ENCODE measurements around the gene PEPD.

The PEPD gene

DNA sequence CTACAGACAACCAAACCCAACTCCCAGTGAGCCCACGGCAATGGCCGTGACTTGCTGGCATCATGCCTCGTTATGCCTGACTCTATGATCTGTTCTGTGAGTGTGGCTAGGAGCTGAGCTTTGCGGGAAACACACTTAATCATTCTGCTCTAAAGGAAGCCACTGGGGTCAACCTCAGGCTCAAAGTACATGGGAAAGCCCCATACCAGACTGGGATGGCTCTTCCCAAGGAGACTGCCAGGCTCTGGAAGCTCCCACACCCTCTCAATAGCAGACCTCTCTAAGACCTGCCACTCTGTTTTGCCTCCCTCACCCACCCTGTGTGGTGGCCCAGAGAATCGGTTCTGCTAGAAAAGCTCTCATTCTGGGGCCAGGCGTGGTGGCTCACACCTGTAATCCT is 2.2 kb downstream of the PEPD start:
- no peak overlapping the region for H3K4me3 ChIP-seq (ENCODE audit: low read depth, low read length)
- TF ChIP-seq, protein P1, sequence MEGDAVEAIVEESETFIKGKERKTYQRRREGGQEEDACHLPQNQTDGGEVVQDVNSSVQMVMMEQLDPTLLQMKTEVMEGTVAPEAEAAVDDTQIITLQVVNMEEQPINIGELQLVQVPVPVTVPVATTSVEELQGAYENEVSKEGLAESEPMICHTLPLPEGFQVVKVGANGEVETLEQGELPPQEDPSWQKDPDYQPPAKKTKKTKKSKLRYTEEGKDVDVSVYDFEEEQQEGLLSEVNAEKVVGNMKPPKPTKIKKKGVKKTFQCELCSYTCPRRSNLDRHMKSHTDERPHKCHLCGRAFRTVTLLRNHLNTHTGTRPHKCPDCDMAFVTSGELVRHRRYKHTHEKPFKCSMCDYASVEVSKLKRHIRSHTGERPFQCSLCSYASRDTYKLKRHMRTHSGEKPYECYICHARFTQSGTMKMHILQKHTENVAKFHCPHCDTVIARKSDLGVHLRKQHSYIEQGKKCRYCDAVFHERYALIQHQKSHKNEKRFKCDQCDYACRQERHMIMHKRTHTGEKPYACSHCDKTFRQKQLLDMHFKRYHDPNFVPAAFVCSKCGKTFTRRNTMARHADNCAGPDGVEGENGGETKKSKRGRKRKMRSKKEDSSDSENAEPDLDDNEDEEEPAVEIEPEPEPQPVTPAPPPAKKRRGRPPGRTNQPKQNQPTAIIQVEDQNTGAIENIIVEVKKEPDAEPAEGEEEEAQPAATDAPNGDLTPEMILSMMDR (IDR thresholded peaks at IDR 0.05; ENCODE audit: borderline replicate concordance, insufficient read depth, low read depth, low read length) = no peak

GRCh38 chr19:33518541-33518940 is 3.0 kb downstream of the PEPD start:
- H3K4me3 ChIP-seq (ENCODE audit: low read depth, low read length) = no peak overlapping the region
- TF ChIP-seq, protein P1 (IDR thresholded peaks at IDR 0.05; ENCODE audit: borderline replicate concordance, insufficient read depth, low read depth, low read length) = no peak

DNA sequence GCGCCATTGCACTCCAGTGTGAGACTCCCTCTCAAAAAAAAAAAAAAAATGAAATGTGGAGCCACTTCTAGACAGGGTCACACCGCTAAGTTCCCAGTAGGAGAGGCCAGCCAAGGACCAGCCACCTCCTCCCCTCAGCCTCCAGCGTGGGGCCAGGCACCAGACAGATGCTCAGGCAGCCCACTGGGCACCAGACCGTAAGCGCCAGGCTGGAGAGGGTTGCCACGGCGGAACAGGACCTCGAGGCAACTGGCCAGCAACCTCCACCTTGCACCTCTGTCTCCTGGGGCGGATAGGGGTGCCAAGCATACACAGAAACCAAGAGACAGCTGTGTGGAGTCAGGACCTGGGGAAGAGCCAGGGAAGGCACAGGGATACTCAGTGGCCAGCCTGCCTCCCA is 3.7 kb downstream of the PEPD start:
- no peak overlapping the region for H3K4me3 ChIP-seq (ENCODE audit: low read depth, low read length)
- TF ChIP-seq, protein P1 (IDR thresholded peaks at IDR 0.05; ENCODE audit: borderline replicate concordance, insufficient read depth, low read depth, low read length) = no peak

- H3K4me3 ChIP-seq (ENCODE audit: low read depth, low read length) = no peak overlapping the region
- TF ChIP-seq, protein P1 (IDR thresholded peaks at IDR 0.05; ENCODE audit: borderline replicate concordance, insufficient read depth, low read depth, low read length) = no peak
Measured at GRCh38 chr19:33515921-33516320, 5.7 kb downstream of the PEPD start.

DNA sequence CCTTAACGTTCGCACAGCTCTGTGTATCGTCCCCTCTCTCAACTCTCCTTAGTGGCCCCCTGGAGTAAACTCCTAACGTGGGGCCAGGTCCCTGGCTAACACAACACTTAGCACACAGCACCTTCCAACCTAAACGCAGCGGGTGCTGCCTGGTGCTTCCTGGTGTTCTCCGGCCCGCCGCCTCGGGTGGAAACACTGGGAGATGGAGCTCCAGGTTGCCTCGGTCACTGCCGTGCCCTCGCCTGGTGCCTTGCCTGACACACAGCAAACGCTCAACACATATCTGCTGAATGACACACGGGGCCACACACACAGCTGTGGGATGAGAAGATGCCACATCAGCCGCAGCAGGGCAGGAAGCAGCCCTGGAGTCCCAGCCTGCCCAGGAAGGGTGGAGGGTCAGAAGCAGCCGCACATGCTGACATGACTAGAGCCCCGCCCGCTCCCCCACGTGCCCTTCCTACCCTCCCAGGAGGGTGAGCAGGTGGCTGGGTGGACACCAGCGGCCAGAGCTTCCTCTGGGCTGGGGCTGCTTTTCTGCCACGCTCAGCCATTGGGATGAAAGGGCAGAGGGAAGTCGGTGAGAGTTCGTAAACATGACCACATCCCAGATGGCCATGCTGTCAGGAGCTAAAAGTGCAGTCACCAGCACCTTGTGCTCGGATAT is 6.6 kb downstream of the PEPD start:
- TF ChIP-seq, protein P1 (IDR thresholded peaks at IDR 0.05; ENCODE audit: borderline replicate concordance, insufficient read depth, low read depth, low read length) = no peak
- no peak overlapping the region for H3K4me3 ChIP-seq (ENCODE audit: low read depth, low read length)

- TF ChIP-seq, protein P1 (IDR thresholded peaks at IDR 0.05; ENCODE audit: borderline replicate concordance, insufficient read depth, low read depth, low read length) = no peak
- H3K4me3 ChIP-seq (ENCODE audit: low read depth, low read length) = no peak overlapping the region
Measured at GRCh38 chr19:33513424-33513823, 8.2 kb downstream of the PEPD start.

DNA sequence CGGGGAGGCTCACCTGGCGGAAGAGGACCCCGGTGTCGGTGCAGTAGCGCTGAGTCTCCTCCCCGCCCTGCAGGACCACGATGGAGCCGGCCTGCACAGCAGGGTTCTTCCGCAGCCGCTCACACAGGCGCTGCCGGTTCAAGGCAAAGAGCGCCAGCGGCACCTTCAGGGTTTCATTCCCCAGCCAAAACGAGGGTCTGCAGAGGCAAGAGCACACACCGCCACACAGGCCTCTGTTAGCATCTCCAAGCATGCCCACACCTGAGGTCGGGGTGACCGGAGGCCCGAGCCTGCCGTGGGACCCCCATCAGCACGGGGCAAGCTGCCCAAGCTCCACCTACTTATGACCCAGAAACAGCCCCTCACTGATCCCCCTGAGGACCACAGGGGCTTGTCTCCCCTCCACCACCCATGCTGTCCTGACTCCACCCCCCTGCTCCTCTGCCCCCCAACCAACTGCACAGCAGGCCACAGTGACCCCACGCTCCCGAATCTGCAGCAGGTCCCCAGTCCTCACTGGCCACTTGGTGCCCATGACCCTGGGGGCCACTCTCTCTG is 8.9 kb downstream of the PEPD start:
- no peak overlapping the region for H3K4me3 ChIP-seq (ENCODE audit: low read depth, low read length)
- TF ChIP-seq, protein P1 (IDR thresholded peaks at IDR 0.05; ENCODE audit: borderline replicate concordance, insufficient read depth, low read depth, low read length) = no peak

All from GM12875 (cell line).